NCI-H345 treated with DMSO at 0.1 percent for 48 hours (cell line): ENCODE measurements around the gene A1BG.
"Not testable (repeated sequence)": the region's sequence is repeated elsewhere in the genome, so short reads cannot be mapped to it uniquely, and the experiment has no call there.

ENCODE experiments used
- DNase-seq: peaks from one replicate; lab custom pipeline; 2025; ENCODE audit not compliant: unreplicated experiment; lab: John Stamatoyannopoulos, UW

A1BG gene

GRCh38 chr19:58361900-58362271 is 8.6 kb upstream of the A1BG start:
- DNase-seq: no peak

GRCh38 chr19:58357481-58358145 is 4.3 kb upstream of the A1BG start:
- no peak for DNase-seq

- no peak for DNase-seq
These were observed 3.6 kb upstream of the A1BG start for GRCh38 chr19:58356766-58357480.

GRCh38 chr19:58355908-58356765 is 2.8 kb upstream of the A1BG start:
- no peak for DNase-seq

DNA sequence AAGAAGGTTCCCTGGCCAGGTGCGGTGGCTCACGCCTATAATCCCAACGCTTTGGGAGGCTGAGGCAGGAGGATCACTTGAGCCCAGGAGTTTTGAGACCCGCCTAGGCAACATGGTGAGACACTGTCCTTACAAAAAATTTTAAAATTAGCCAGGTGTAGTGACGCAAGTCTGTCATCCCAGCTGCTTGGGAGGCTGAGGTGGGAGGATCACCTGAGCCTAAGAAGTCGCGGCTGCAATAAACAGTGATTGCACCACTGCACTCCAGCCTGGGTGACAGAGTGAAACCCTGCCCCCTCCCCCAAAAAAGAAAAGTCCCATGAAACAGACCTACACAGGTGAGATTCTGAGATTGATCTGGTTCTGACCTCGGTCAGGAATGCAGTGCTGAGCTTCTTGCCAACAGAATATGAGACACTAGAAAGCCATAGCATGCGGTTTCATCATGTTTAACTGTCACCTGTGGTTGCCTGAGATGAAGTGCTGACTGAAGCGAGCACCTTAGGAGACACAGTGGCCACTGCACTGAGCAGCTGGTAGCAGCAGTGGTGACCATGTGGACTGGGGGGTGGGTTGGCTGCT is 2.0 kb upstream of the A1BG start:
- no peak for DNase-seq

GRCh38 chr19:58354478-58355030 is 1.3 kb upstream of the A1BG start:
- no peak for DNase-seq

DNA sequence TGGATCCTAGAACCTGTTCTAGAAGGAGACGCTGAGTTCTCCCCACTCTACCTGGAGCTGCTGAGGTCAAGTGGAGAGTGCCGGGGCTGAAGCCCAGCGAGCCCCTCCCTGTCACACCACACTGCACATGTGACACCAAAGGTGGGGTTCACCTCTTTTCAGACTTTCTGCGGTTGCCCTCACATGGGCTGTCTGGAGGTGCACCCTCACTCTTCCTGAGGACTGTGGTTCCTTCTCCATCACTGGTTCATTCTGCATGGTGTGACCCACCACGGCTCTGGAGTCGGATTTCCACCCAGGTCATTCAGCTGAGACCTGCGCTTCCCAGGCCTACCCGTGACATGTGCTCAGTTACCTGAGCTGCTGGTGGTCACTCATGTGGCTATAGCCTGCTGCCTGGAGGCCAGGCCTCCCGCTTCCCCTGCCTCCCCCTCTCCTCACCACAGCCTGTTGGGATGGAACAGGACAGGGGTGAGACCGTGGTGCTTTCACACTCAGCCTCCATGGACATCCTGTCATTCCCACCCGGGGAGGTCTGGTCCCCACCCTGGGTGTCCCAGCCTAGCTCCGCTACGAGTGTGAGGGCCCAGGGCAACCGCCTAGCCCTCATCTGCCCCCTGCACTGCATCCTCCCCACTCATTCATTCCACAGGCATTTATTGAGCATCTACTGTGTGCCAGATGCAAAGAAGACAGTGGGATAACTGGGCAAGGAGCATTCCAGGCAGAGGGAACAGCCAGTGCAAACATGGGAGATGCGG is 605 bp upstream of the A1BG start:
- DNase-seq: no peak

- no peak for DNase-seq
These were observed 1.1 kb downstream of the A1BG start for GRCh38 chr19:58351990-58352755.

DNA sequence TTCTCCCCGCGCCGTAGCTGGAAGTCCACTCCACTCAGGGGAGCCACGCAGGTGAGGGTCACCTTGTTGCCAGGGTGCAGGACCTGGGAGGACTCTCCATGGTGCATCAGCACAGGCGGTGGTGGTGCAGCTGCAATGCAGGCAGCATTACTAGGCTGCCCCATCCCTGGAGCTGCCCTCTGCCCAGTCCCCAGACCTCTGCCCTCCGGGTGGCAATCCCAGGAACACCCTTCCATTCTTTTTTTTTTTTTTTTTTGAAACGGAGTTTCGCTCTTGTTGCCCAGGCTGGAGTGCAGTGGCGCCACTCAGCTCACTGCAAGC is 1.8 kb downstream of the A1BG start:
- DNase-seq: no peak

GRCh38 chr19:58350871-58351557 is 2.3 kb downstream of the A1BG start:
- no peak for DNase-seq

DNA sequence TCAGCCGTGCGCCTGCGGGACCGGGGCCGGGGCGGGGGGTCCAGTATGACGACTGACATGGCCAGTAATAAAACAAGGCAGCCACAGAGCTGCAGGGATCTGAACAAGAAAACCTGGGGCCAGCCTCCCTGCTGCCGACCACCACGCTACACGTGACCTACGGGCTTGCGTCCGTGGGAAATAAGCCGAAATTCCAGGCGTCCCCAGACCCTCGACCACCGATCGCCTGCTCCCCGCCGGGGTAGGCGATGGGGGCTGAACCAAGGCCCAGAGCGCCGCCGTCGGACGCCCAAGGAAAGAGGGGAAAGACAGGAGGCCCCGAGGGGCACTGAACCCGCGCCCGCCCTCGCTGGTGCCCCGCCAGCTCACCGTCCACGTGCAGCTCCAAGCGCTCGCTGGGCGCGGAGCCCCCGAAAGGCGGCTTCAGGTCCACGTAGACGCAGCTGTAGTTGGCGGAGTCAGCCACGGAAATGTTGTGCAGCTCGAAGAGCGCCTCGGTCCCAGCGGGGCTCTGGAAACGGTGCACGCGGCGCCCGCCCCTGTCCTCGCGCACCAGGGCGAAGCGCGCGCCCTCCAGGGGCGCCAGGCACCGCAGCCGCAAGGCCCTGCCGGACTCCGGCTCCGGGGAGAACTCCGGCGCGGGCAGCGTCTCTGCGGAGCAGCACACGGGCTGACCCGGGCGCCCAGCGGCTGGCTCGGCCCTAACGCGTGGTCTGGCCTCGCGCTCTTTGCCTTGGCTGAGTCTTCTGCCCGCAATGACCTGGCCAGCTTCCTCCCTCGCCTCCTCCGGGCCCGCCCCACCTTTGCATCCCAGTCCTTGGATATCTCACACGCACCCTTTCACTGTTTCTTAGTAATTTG is 3.1 kb downstream of the A1BG start:
- no peak for DNase-seq

GRCh38 chr19:58349590-58349989 is 3.7 kb downstream of the A1BG start:
- no peak for DNase-seq

- not testable (repeated sequence) for DNase-seq
These were observed 5.2 kb downstream of the A1BG start for GRCh38 chr19:58348080-58348479.

GRCh38 chr19:58346961-58347929 is 6.0 kb downstream of the A1BG start:
- peak; percentile 37 for DNase-seq

- DNase-seq: no peak
These were observed 7.7 kb downstream of the A1BG start for GRCh38 chr19:58345558-58345957.

- no peak for DNase-seq
These were observed 14.3 kb downstream of the A1BG start for GRCh38 chr19:58338825-58339558.

DNA sequence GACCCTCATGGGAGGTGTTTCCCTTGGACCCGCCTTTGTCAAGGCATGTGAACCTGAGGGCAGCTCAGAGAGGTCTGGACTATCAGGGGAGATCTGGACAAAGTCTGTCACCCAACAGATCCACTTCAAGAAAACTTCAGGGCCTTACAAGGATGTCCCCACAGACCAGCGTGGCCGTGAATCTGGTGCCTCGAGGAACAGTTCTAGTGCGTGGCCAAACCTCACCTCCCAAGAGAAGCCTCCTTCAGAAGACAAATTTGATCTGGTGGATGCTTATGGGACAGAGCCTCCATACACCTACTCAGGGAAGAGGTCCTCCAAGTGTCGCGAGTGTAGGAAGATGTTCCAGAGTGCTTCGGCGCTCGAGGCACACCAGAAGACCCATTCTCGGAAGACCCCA is 15.0 kb downstream of the A1BG start:
- no peak for DNase-seq
